Stimulated activated CD8-positive, alpha-beta memory T cell treated with anti-CD3 and anti-CD28 coated beads, Interleukin-7, amount 100 ng/mL, for 1 hour (primary cell): ENCODE results near the gene MAP6.

ENCODE experiments used
- DNase-seq, 2 donors: peaks; one replicate each; pipeline ENCODE4 v3.0.0-alpha.2; 2020; ENCODE audit warnings: low read depth in 2 of 2

The MAP6 gene

GRCh38 chr11:75631086-75631730 lies 37.6 kb downstream of the MAP6 start:
- no peak for DNase-seq

GRCh38 chr11:75627906-75628668 lies 40.8 kb downstream of the MAP6 start:
- no peak for DNase-seq

- DNase-seq, result no peak
Measured at GRCh38 chr11:75626889-75627529, 41.8 kb downstream of the MAP6 start.

DNA sequence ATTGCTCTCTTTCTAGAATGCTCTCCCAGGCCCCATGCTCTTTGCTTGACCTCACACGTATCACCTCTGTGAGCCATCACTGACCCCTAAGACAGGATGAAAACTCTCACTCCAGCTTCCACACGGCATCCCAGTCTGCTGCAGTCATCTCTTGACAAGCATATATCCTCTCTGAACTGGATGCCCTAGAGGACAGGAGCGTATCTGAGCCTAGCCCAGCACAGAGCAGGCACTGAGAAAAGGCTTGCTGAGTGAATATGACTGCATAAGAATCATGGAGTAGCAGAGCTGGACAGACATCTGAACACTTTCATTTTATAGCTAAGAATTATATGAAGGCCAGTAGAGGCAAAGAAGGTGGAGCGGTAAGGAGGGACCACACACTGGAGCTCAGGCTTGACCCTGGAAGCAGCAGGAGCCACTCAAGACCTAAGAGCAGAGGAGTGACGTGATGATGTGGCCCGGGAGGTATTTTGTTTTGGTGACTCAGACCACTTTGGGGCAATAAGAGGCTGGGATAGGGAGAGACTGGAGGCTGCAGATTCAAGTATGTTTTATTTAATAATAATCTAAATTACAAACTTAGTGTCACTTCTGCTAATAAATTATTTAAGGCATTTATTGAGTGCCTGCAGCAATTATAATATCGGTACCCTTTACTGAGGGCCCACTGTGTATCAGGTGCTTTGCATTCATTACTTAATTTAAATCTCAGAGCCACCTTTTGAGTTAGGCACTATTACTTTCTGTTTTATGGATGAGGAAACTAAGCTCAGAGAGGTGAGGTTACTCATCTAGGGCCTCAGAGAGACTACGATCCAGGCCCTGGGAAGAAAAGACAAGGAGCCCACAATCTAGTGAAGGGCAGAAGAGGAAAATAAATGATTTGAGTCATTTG lies 42.6 kb downstream of the MAP6 start:
- no peak for DNase-seq

DNA sequence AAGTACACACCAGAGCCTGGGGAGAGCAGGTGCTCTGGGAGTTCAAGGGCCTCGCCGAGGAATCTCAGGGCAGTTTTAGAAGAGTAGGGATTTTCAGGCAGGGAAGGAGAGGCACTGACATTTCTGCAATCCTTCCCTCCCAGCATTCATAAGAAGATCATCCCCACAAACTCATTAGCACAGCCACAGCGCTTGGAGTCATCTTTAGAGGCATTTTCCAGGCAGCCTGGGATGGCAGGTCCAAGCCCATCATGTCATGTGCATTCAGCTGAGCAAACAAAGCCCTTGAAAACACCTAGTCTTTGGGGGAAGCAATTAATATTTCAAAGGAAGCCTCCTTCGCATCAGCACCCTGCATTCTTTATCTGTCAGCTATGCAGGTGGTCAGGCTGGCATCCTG lies 43.8 kb downstream of the MAP6 start:
- no peak for DNase-seq

- DNase-seq, result no peak
Measured at GRCh38 chr11:75616281-75616680, 52.6 kb downstream of the MAP6 start.

- DNase-seq, result no peak
Measured at GRCh38 chr11:75615751-75616150, 53.1 kb downstream of the MAP6 start.

DNA sequence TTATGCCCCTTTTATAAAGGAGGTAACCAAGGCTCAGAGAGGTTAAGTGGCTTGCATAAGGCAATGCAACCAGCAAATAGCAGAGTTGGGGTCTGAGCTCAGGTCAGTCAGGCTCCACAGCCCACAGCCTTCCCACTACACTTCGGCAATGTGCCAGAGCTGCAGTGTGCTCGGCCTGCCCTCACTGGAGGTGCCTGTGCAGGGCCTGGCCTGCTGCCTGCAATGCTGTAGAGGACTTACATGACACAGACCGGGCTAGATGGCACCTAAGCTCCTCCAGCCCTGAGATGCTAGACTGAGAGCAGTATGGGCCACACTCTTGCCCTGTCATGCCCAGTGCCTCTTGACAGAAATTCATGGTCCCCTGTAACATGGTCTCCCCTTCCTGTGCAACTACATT lies 57.0 kb downstream of the MAP6 start:
- DNase-seq, result no peak

DNA sequence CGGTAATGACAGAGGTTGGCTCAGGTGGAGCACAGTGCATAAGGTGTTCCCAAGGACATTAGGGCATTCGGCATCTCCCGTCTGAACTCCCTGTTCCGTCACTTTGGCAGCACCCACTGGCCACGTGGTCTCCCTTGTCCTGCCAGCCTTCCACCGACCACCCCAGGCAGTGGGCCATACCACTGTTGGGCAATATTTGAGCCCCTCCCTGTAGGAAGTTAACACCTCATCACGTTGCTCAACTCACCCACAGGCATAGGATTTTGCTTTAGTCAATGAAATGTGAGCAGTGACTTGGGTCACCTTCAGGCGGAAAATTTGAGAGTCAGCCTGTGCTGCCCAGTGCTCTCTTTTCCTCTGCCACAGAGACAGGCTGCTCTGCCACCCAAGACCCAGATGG lies 62.7 kb downstream of the MAP6 start:
- DNase-seq, result no peak

GRCh38 chr11:75603791-75604736 lies 64.8 kb downstream of the MAP6 start:
- DNase-seq, result no peak

DNA sequence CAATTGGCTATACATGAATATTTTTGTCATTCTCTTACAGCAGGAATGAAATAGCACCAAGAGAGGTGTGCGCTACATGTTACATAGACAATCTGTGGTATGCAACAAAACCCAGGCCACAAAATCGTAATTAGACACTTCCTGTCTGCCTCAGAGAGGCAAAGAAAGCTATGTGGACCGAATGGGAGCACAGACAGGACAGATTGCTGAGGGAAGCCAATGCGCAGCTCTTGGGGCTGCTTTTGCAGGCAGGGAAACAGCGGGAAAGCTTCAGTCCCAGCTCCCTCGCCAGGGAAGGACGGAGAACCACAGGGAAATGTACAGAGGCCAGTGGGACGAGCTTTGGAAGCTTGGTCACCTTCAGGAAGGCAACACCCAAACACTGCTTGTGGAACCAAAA lies 65.9 kb downstream of the MAP6 start:
- DNase-seq, result no peak

DNA sequence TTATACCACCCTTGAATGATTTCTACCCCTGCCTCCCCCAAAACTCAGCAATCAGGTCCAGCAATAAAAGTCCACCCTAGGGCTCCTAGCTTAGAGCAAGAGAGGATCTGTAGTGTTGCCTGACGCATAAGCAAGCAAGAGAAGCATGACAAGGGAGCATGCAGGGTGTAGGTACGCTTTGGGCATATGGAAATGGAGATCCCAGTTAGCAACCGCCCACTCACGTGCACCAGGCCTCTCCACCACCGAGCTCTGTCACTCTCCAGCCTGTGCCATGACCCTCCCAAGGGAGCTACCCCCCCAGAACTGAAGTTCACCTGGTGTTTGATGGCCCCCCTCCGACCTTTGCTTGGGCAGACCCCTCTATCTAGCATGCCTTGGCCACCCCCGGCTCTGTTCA lies 67.3 kb downstream of the MAP6 start:
- DNase-seq, result no peak

GRCh38 chr11:75600356-75600755 lies 68.5 kb downstream of the MAP6 start:
- no peak for DNase-seq

- DNase-seq, result no peak
Measured at GRCh38 chr11:75598900-75599299, 69.9 kb downstream of the MAP6 start.

DNA sequence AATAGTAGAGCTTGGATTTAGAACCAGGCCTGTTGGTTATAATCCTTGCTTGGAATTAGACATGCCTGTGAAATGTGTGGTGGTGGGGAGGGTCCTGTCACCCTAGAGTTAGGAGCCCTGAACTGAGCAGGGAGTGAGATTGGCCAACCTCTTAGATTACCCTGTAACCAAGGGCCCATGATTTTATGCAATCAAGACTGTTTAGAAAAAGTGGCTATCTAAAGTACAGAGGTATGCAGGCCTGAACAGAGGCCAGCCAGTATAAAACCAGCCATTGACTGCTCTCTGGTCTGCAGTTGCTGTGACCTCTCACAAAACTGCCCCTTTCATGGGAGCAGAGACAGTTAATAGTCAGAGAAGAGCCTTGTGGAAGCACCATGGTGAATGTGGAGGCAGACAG lies 70.6 kb downstream of the MAP6 start:
- DNase-seq, result no peak

GRCh38 chr11:75597636-75598035 lies 71.2 kb downstream of the MAP6 start:
- DNase-seq, result no peak

DNA sequence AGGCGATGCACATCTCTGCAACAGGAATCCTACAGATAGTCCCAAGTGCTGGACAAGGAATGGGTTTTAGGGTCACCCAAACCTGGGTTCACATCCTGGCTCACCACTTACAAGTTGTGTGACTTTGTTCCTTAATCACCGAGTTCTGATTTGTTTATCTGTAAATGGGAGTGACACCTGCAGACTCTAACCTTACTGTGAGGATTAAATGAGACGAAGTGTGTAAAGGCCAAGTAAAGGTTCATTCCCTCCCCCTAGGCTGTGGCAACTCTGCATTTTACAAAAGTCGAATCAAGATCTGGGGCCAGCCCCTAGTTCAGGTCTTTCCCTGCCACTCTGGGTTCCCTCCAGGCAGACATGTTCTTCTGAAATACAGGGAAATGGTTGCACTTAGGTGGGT lies 71.9 kb downstream of the MAP6 start:
- DNase-seq, result no peak

DNA sequence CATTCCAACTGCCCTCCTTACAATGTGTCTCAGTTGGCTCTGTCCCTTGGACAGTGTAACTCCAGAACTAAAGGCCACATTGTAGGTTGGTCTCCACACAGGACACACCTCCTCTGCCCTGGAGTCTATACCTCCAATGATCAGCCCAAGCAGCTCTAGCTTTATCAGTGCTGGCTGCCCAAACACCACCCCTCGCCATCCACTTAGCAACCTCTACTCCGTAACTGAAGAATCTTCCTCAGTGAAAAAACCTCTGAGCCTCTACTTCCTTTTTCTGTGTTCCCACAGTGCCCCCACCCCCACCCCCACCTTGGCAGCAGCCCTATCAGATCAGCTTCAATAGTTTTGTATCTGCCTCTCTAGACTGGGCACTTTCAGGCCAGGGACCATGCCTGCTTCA lies 73.4 kb downstream of the MAP6 start:
- DNase-seq, result no peak

DNA sequence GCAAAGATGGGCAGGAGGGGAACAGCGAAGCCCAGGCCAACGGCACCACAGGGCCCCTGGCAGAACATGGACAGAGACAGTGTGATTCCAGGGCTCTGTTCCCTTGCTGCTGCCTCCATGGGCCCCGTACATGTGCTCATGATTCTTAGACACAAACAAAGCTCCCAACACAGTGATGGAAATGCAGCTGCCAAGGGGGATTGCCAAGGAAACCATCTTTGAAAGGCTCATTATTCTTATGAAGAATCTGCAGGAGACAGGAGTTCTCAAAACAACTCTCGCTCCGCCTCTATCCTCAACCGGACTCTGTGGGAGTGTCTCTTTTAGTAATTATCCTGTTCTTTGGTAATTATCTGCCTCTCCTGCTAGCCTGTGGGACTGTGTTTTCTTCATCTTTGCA lies 74.6 kb downstream of the MAP6 start:
- no peak for DNase-seq

GRCh38 chr11:75593286-75593915 lies 75.4 kb downstream of the MAP6 start:
- DNase-seq, result no peak

- no peak for DNase-seq
Measured at GRCh38 chr11:75592715-75593114, 76.1 kb downstream of the MAP6 start.
